Measurements from ENCODE around the gene G6PC2. TPM values are rescaled to one million over a fixed set of nuclear protein-coding genes. Genes with fewer than 3 reads are reported as not detected.
"Not testable (repeated sequence)": the region's sequence is repeated elsewhere in the genome, so short reads cannot be mapped to it uniquely, and the experiment has no call there.

Gene G6PC2
- total RNA-seq, 3 donors from 2014 or later (not counting 1 experiment from before 2014, with no cell fraction given): not detected

DNA sequence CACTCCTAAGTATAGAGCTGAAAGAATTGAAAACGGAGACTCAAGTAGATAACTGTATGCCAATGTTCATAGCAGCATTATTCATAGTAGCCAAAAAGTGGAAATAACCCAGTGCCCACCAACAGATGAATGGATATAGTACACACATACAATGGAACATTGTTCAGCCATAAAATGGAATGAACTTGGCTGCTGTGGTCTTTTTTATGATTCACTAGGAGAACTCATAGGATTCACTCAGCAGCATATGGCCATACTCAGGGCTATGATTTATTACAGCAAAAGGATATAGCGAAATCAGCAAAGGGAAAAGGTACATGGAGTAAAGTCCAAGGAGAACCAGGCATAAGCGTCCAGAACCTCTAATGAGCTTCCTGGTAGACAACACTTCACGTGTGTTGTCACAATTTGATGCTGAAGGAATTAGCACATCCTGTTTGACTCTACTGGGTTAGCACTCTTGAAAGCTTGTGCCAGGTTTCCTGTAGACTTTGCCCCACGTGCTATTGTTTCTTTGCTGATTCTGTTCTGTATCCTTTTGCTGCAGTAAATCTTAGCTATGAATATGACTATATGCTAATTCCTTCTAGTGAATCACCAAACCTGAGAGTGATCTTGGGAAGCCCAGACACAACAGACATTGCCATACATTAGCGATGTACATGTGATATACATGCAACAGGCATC, 26.6 kb upstream of the G6PC2 start:
- no peaks in the 10 kb centered on the region for H3K9me3 ChIP-seq (ENCODE audit: control insufficient read depth, insufficient read depth, low read length)
- TF ChIP-seq CTCF (IDR thresholded peaks at IDR 0.05): no peak
- H3K27me3 ChIP-seq (ENCODE audit: control insufficient read depth, insufficient read depth, low read length): no peaks in the 10 kb centered on the region
- peaks cover 0 to 4% of the 10 kb centered on the region in 2 donors for H3K4me1 Mint-ChIP-seq
- H3K27me3 Mint-ChIP-seq (ENCODE audit: low read depth in 2 of 2): no peaks in the 10 kb centered on the region
- ATAC-seq: no peak
- H3K27ac ChIP-seq (ENCODE audit: low read length): no peak overlapping the region
- no peaks in the 10 kb centered on the region for H3K36me3 Mint-ChIP-seq
- no peak overlapping the region for H3K27ac Mint-ChIP-seq
- WGBS (ENCODE audit: insufficient coverage): 96% methylated on average over 6 of the region's 6 CpGs
- H3K4me1 ChIP-seq (ENCODE audit: control insufficient read depth, insufficient read depth, low read length): no peaks in the 10 kb centered on the region
- intact Hi-C loops (cut with micrococcal nuclease): no loop called here
- no peak for DNase-seq
- H3K9me3 Mint-ChIP-seq: no peaks in the 10 kb centered on the region
- no peaks in the 10 kb centered on the region for H3K36me3 ChIP-seq (ENCODE audit: control insufficient read depth, insufficient read depth, low read length)
- no peak overlapping the region for H3K4me3 Mint-ChIP-seq
- no peak overlapping the region for H3K4me3 ChIP-seq (ENCODE audit: low read length)

- H3K27me3 ChIP-seq (ENCODE audit: control insufficient read depth, insufficient read depth, low read length); H3K36me3 ChIP-seq (ENCODE audit: control insufficient read depth, insufficient read depth, low read length); H3K4me3 Mint-ChIP-seq; ATAC-seq; intact Hi-C loops (cut with micrococcal nuclease); H3K36me3 Mint-ChIP-seq; H3K27me3 Mint-ChIP-seq (ENCODE audit: low read depth in 2 of 2); H3K4me3 ChIP-seq (ENCODE audit: low read length); H3K9me3 Mint-ChIP-seq; H3K27ac ChIP-seq (ENCODE audit: low read length); H3K4me1 Mint-ChIP-seq; DNase-seq; H3K27ac Mint-ChIP-seq; H3K9me3 ChIP-seq (ENCODE audit: control insufficient read depth, insufficient read depth, low read length); H3K4me1 ChIP-seq (ENCODE audit: control insufficient read depth, insufficient read depth, low read length): not testable (repeated sequence)
- 98% methylated on average over 12 of the region's 12 CpGs for WGBS (ENCODE audit: insufficient coverage)
Observed at GRCh38 chr2:168882163-168882562, 18.9 kb upstream of the G6PC2 start.

DNA sequence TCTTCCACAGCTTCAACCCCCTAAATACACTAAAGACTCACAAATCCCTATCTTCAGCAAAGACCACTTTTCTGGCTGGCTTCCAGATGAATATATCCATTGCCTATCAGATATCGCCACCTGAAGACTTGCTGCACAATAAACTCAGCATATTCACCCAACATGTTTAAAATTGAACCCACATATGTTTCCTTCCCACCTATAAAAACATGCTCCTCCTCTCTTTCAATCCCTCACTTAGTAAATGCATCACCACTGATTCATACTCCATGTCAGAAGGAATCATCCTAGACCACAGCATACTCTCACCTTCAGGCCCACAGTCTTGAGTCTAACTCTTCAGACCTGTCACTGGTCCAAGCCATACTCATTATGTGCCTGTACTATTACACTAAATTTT, 16.1 kb upstream of the G6PC2 start:
- H3K36me3 ChIP-seq (ENCODE audit: control insufficient read depth, insufficient read depth, low read length): no peaks in the 10 kb centered on the region
- H3K27me3 Mint-ChIP-seq (ENCODE audit: low read depth in 2 of 2): no peaks in the 10 kb centered on the region
- H3K9me3 Mint-ChIP-seq: no peaks in the 10 kb centered on the region
- intact Hi-C loops (cut with micrococcal nuclease): no loop called here
- H3K4me3 Mint-ChIP-seq: no peak overlapping the region
- H3K27ac Mint-ChIP-seq: no peak overlapping the region
- no peak for DNase-seq
- ATAC-seq: no peak
- H3K4me1 ChIP-seq (ENCODE audit: control insufficient read depth, insufficient read depth, low read length): peaks cover 4% of the 10 kb centered on the region
- WGBS (ENCODE audit: insufficient coverage): 100% methylated on average over 1 of the region's 1 CpG
- peaks cover 2 to 3% of the 10 kb centered on the region in 2 donors for H3K4me1 Mint-ChIP-seq
- no peaks in the 10 kb centered on the region for H3K36me3 Mint-ChIP-seq
- H3K4me3 ChIP-seq (ENCODE audit: low read length): no peak overlapping the region
- no peak overlapping the region for H3K27ac ChIP-seq (ENCODE audit: low read length)
- no peak for TF ChIP-seq CTCF (IDR thresholded peaks at IDR 0.05)
- no peaks in the 10 kb centered on the region for H3K27me3 ChIP-seq (ENCODE audit: control insufficient read depth, insufficient read depth, low read length)
- no peaks in the 10 kb centered on the region for H3K9me3 ChIP-seq (ENCODE audit: control insufficient read depth, insufficient read depth, low read length)

GRCh38 chr2:168889635-168890005, 11.5 kb upstream of the G6PC2 start:
- Histone ChIP-seq H3K9me3 (ENCODE audit: control insufficient read depth, insufficient read depth, low read length) (no peaks in the 10 kb centered on the region), H3K4me3 (ENCODE audit: low read length) (no peak overlapping the region), H3K4me1 (ENCODE audit: control insufficient read depth, insufficient read depth, low read length) (peaks cover 10% of the 10 kb centered on the region), H3K27ac (ENCODE audit: low read length) (no peak overlapping the region), H3K27me3 (ENCODE audit: control insufficient read depth, insufficient read depth, low read length) (peaks cover 3% of the 10 kb centered on the region), H3K36me3 (ENCODE audit: control insufficient read depth, insufficient read depth, low read length) (no peaks in the 10 kb centered on the region)
- H3K4me3 Mint-ChIP-seq: peak overlapping the region; percentile 99
- 62% methylated on average over 3 of the region's 3 CpGs for WGBS (ENCODE audit: insufficient coverage)
- H3K36me3 Mint-ChIP-seq: no peaks in the 10 kb centered on the region
- intact Hi-C loops (cut with micrococcal nuclease): no loop called here
- no peaks in the 10 kb centered on the region for H3K9me3 Mint-ChIP-seq
- ATAC-seq: no peak
- H3K4me1 Mint-ChIP-seq: peaks cover 12% of the 10 kb centered on the region in 2 donors
- no peak for TF ChIP-seq CTCF (IDR thresholded peaks at IDR 0.05)
- no peak for DNase-seq
- H3K27ac Mint-ChIP-seq: no peak overlapping the region
- H3K27me3 Mint-ChIP-seq (ENCODE audit: low read depth in 2 of 2): peaks cover 9 to 15% of the 10 kb centered on the region in 2 donors
